ENCODE results near the gene TAAR2.
"Not testable (repeated sequence)": the region's sequence is repeated elsewhere in the genome, so short reads cannot be mapped to it uniquely, and the experiment has no call there.

Gene TAAR2

GRCh38 chr6:132612449-132613108, 11.5 kb downstream of the TAAR2 start:
- no peak for DNase-seq (ENCODE audit: low read depth in 2 of 2)

GRCh38 chr6:132611616-132612015, 12.5 kb downstream of the TAAR2 start:
- DNase-seq (ENCODE audit: low read depth in 2 of 2) = no peak

- DNase-seq (ENCODE audit: low read depth in 2 of 2) = no peak
Observed at GRCh38 chr6:132607544-132608233, 16.4 kb downstream of the TAAR2 start.

- no peak for DNase-seq (ENCODE audit: low read depth in 2 of 2)
Observed at GRCh38 chr6:132604635-132605152, 19.4 kb downstream of the TAAR2 start.

- not testable (repeated sequence) for DNase-seq (ENCODE audit: low read depth in 2 of 2)
Observed at GRCh38 chr6:132600900-132601299, 23.2 kb downstream of the TAAR2 start.

GRCh38 chr6:132598473-132598872, 25.6 kb downstream of the TAAR2 start:
- DNase-seq (ENCODE audit: low read depth in 2 of 2) = no peak

GRCh38 chr6:132596201-132596600, 27.9 kb downstream of the TAAR2 start:
- DNase-seq (ENCODE audit: low read depth in 2 of 2) = no peak

- no peak for DNase-seq (ENCODE audit: low read depth in 2 of 2)
Observed at GRCh38 chr6:132592855-132593254, 31.2 kb downstream of the TAAR2 start.

GRCh38 chr6:132590362-132590761, 33.7 kb downstream of the TAAR2 start:
- no peak for DNase-seq (ENCODE audit: low read depth in 2 of 2)

GRCh38 chr6:132589454-132589853, 34.6 kb downstream of the TAAR2 start, which contains the start of gene TAAR5:
Gene TAAR5, minus strand, starts transcription at chr6:132589741. Its CDS starts 55 bp downstream, at chr6:132589686.
- no peak for DNase-seq (ENCODE audit: low read depth in 2 of 2)

- DNase-seq (ENCODE audit: low read depth in 2 of 2) = no peak
Observed at GRCh38 chr6:132587424-132587823, 36.7 kb downstream of the TAAR2 start.

GRCh38 chr6:132584698-132585097, 39.4 kb downstream of the TAAR2 start:
- DNase-seq (ENCODE audit: low read depth in 2 of 2) = no peak

GRCh38 chr6:132571774-132572173, 52.3 kb downstream of the TAAR2 start:
- no peak for DNase-seq (ENCODE audit: low read depth in 2 of 2)

GRCh38 chr6:132570221-132570777, 53.8 kb downstream of the TAAR2 start, which contains the start of gene TAAR6:
Gene TAAR6, plus strand, starts transcription at chr6:132570322. Its CDS starts 0 bp downstream, at chr6:132570322.
- no peak for DNase-seq (ENCODE audit: low read depth in 2 of 2)

GRCh38 chr6:132569170-132569569, 54.9 kb downstream of the TAAR2 start:
- no peak for DNase-seq (ENCODE audit: low read depth in 2 of 2)

- no peak for DNase-seq (ENCODE audit: low read depth in 2 of 2)
Observed at GRCh38 chr6:132568611-132569010, 55.5 kb downstream of the TAAR2 start.

- DNase-seq (ENCODE audit: low read depth in 2 of 2) = no peak
Observed at GRCh38 chr6:132567566-132567965, 56.5 kb downstream of the TAAR2 start.
